K562 (cell line): Measurements from ENCODE around the gene GCSAM. TPM values are rescaled to one million over a fixed set of nuclear protein-coding genes. Genes with fewer than 3 reads are reported as not detected.

Experiments
- ATAC-seq: fragments of 200-7000 bp; cut with Tn5 transposase; 3 replicates; pipeline ENCODE4 v1.9.1; 2020; ENCODE audit warnings: moderate library complexity
- BruUV-seq: library from RNA; stranded (reverse); fragments of 400-500 nt; replicated peaks from 2 replicates; lab custom pipeline; 2021; lab: Mats Ljungman, UMichigan
- CTCF ChIA-PET: fragments of 300-600 bp; formaldehyde crosslinking; extraction: SDS; loops from one replicate; lab custom pipeline; 2021; ENCODE audit warnings: low intra/inter-chr PET ratio; lab: Yijun Ruan, JAX
- POLR2A ChIA-PET: fragments of 300-600, 350-650 bp; sonication (Branson Sonifier 250); formaldehyde crosslinking; extraction: SDS; loops from one replicate; lab custom pipeline; 2021; ENCODE audit warnings: antibody characterized with exemption, inconsistent platforms; lab: Yijun Ruan, JAX
- DNase-seq, 4 experiments: peaks; one replicate each; pipeline versions ENCODE4 v3.0.0 to v3.0.0-alpha.2; 2011 to 2018; ENCODE audit warnings: low spot score in 3 of 4, mixed read lengths in 3 of 4; ENCODE audit errors: extremely low read depth in 1 of 4
- FAIRE-seq: peaks from 2 replicates; lab custom pipeline; 2011; peaks lifted over from hg19 to GRCh38; lab: Jason Lieb, UNC
- H2AFZ ChIP-seq: 2 replicates; pipeline ENCODE4 v1.6.0; 2011; ENCODE audit warnings: low read depth, low read length, control low read depth, inconsistent platforms
- H3K27ac ChIP-seq: fragments of 200-600 bp; 3 replicates; pipeline ENCODE4 v1.8.0; 2011; ENCODE audit warnings: low read depth, mild to moderate bottlenecking, control low read depth, inconsistent platforms, low read length, moderate library complexity, mixed read lengths; ENCODE audit errors: extremely low read depth
- H3K27me3 ChIP-seq, 2 experiments: fragments of 300-600 bp in 1 of 2; 2 replicates in 1 of 2; 3 replicates in 1 of 2; pipeline versions ENCODE4 v1.6.0 to v1.8.0; 2011; ENCODE audit warnings: inconsistent platforms in 2 of 2, low read length in 2 of 2, mild to moderate bottlenecking in 1 of 2, mixed read lengths in 1 of 2, moderate library complexity in 1 of 2; ENCODE audit not compliant: control insufficient read depth in 2 of 2, insufficient read depth in 2 of 2
- H3K36me3 ChIP-seq: fragments of 300-600 bp; 3 replicates; pipeline ENCODE4 v1.8.0; 2011; ENCODE audit warnings: mild to moderate bottlenecking, low read length, inconsistent platforms; ENCODE audit not compliant: control insufficient read depth, insufficient read depth
- H3K4me1 ChIP-seq, 2 experiments: fragments of 200-600 bp in 1 of 2; replicated peaks in 1 of 2; 2 replicates in 1 of 2; 3 replicates in 1 of 2; pipeline versions ENCODE4 v1.5.1 to v1.8.0; 2011; ENCODE audit warnings: inconsistent platforms in 2 of 2, low read length in 2 of 2, mild to moderate bottlenecking in 1 of 2, mixed read lengths in 1 of 2, moderate library complexity in 1 of 2; ENCODE audit not compliant: control insufficient read depth in 2 of 2, insufficient read depth in 2 of 2
- H3K4me2 ChIP-seq: 2 replicates; pipeline ENCODE4 v1.6.1; 2011; ENCODE audit warnings: low read length, control low read depth, inconsistent platforms, mixed read lengths; ENCODE audit not compliant: insufficient read depth
- H3K4me3 ChIP-seq: fragments of 200-600 bp; sonication (generic), shearing (Covaris generic); 2 replicates; pipeline ENCODE4 v1.5.1; 2016; ENCODE audit warnings: control low read depth, inconsistent platforms
- H3K79me2 ChIP-seq: fragments of 200-600 bp; 3 replicates; pipeline ENCODE4 v1.8.0; 2011; ENCODE audit warnings: low read length, inconsistent platforms; ENCODE audit not compliant: control insufficient read depth, insufficient read depth
- H3K9ac ChIP-seq, 2 experiments: 2 replicates each; pipeline versions ENCODE4 v1.6.0 to v1.6.1; 2011; ENCODE audit warnings: low read depth in 2 of 2, low read length in 2 of 2, control low read depth in 1 of 2, inconsistent platforms in 1 of 2, mild to moderate bottlenecking in 1 of 2, mixed read lengths in 1 of 2; ENCODE audit not compliant: insufficient read depth in 1 of 2
- H3K9me1 ChIP-seq: one replicate; pipeline ENCODE4 v1.6.0; 2011; ENCODE audit warnings: inconsistent platforms, mild to moderate bottlenecking, low read length, moderate library complexity; ENCODE audit not compliant: control insufficient read depth, insufficient read depth
- H3K9me3 ChIP-seq: replicated peaks from 2 replicates; pipeline ENCODE4 v1.5.1; 2011; ENCODE audit warnings: low read depth, low read length, inconsistent platforms; ENCODE audit not compliant: control insufficient read depth, insufficient read depth
- H4K20me1 ChIP-seq: replicated peaks from 2 replicates; pipeline ENCODE4 v1.6.1; 2011; ENCODE audit warnings: low read length, inconsistent platforms, mixed read lengths; ENCODE audit not compliant: control insufficient read depth, insufficient read depth
- KDM4B ChIP-seq, 2 experiments: fragments of 450-650 bp in 1 of 2; sonication (generic) in 1 of 2; IDR thresholded peaks; 2 replicates each; pipeline ENCODE4 v1.6.1; 2016 to 2017; ENCODE audit warnings: borderline replicate concordance in 2 of 2, antibody characterized with exemption in 1 of 2, low read depth in 1 of 2, mild to moderate bottlenecking in 1 of 2
- PHB ChIP-seq: fragments of 250-450 bp; sonication (Bioruptor Pico); IDR thresholded peaks from 2 replicates; pipeline ENCODE4 v1.5.0; 2021
- PHF8 ChIP-seq: fragments of 200-600 bp; sonication (generic); IDR thresholded peaks from 2 replicates; pipeline ENCODE4 v1.6.1; 2012; ENCODE audit warnings: mixed run types, mild to moderate bottlenecking, inconsistent platforms, low read length, moderate library complexity, borderline replicate concordance
- POLR2B ChIP-seq: fragments of 450-650 bp; IDR thresholded peaks from 2 replicates; pipeline ENCODE4 v1.6.1; 2018; ENCODE audit warnings: low read depth; ENCODE audit not compliant: partially characterized antibody
- SNAPC5 ChIP-seq: fragments of 250-450 bp; sonication (Bioruptor Pico); IDR thresholded peaks from 2 replicates; pipeline ENCODE4 v1.8.0; 2021; ENCODE audit warnings: moderate library complexity, mild to moderate bottlenecking, inconsistent platforms
- ZFP91 ChIP-seq: sonication (generic); formaldehyde crosslinking; IDR thresholded peaks from 2 replicates; pipeline ENCODE4 v1.8.0; 2022; ENCODE audit warnings: mild to moderate bottlenecking, missing genetic modification reagents
- ZNF174 ChIP-seq: fragments of 250-450 bp; sonication (Bioruptor Pico); IDR thresholded peaks from 2 replicates; pipeline ENCODE4 v1.4.0; 2020; ENCODE audit warnings: mild to moderate bottlenecking
- WGBS: fragments of 100-300 bp; shearing (Covaris generic); methylation state at CpG from one replicate; pipeline ENCODE4 v1.1.6; 2016; ENCODE audit warnings: low coverage, mixed read lengths; ENCODE audit not compliant: insufficient coverage; ENCODE audit errors: missing lambda C conversion rate; 5-methylcytosine and 5-hydroxymethylcytosine counted together
- in situ Hi-C: fragments of 300-500 bp; cut with MboI; formaldehyde crosslinking; loops from 4 replicates; pipeline ENCODE4 v1.15.0; 2018; ENCODE audit warnings: inconsistent platforms, mixed read lengths
- intact Hi-C: fragments of 100-400 bp; cut with micrococcal nuclease; formaldehyde crosslinking; loops from 2 replicates; pipeline ENCODE4 v1.14.2; 2022
- polyA plus RNA-seq, 8 experiments: library from polyadenylated mRNA; depleted of rRNA in 4 of 8; stranded (reverse) in 5 of 8; unstranded in 3 of 8; fragments of >200 nt; fragmentation: Nextera tagmentation in 2 of 8; fragmentation: Illumina TruSeq in 1 of 8; extraction: Ambion mirVana in 2 of 8; extraction: Trizol in 1 of 8; gene quantifications; 2 replicates each; pipeline versions ENCODE4 v1.2.1 to v1.2.3, GENCODE V29; 2011 to 2014; ENCODE audit warnings: inconsistent platforms in 1 of 8, missing spikeins in 1 of 8
- total RNA-seq, 7 experiments: library from RNA; depleted of rRNA in 6 of 7; stranded (reverse); fragments of >200 nt in 6 of 7; fragmentation: Illumina TruSeq in 2 of 7; extraction: Trizol in 2 of 7; gene quantifications; 2 replicates each; pipeline versions ENCODE4 v1.2.1 to v1.2.3, GENCODE V29; 2011 to 2021; ENCODE audit warnings: low replicate concordance in 1 of 7
- TF ChIP-seq, protein P1 (sequence below): fragments of 450-650 bp; IDR thresholded peaks from 2 replicates; pipeline ENCODE4 v1.6.1; 2017; ENCODE audit warnings: antibody characterized with exemption, mild to moderate bottlenecking
- TF ChIP-seq, protein P2 (sequence below): fragments of 250-450 bp; sonication (Bioruptor Pico); IDR thresholded peaks from 2 replicates; pipeline ENCODE4 v1.8.0; 2021; ENCODE audit warnings: borderline replicate concordance, mild to moderate bottlenecking, moderate library complexity; ENCODE audit not compliant: poor library complexity, severe bottlenecking

GCSAM gene
- total and polyA plus RNA-seq, 9 of the 15 experiments (the other 6 are each of a cell fraction or from before 2014, with no cell fraction given): 0.10 TPM; not detected in 8

DNA sequence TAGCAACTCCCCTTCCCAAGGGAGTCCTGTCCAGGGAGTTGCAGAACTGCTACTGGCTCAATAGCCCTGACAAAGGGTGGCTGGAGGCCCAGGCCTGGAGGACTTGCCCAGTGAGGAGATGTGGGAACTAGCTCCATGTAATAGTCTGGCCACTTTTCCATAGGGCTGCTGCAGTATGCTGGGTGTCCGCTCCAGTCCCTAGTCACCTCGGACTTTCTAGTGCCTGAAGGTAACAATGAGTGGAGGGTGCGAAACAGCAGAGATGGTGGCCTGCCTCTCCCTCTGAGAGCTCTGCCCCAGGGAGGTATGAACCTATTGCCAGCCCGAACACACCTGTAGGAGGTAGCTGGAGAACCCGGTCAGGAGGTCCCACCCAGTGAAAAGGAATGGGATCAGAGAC is 42.0 kb upstream of the GCSAM start:
- CTCF ChIA-PET: no interaction called here
- no peak for FAIRE-seq

More for the DNA sequence above, 42.0 kb upstream of the GCSAM start:
- TF ChIP-seq ZNF174 (CRISPR knock-in tag) (no peak), POLR2B (no peak), PHF8 (no peak), PHB (CRISPR knock-in tag) (no peak), SNAPC5 (no peak), ZFP91 (CRISPR knock-in tag) (no peak), KDM4B (IDR thresholded peaks at IDR 0.05; ENCODE audit: borderline replicate concordance in 2 of 2, low read depth in 1 of 2) (no peak)
- TF ChIP-seq, protein P1, sequence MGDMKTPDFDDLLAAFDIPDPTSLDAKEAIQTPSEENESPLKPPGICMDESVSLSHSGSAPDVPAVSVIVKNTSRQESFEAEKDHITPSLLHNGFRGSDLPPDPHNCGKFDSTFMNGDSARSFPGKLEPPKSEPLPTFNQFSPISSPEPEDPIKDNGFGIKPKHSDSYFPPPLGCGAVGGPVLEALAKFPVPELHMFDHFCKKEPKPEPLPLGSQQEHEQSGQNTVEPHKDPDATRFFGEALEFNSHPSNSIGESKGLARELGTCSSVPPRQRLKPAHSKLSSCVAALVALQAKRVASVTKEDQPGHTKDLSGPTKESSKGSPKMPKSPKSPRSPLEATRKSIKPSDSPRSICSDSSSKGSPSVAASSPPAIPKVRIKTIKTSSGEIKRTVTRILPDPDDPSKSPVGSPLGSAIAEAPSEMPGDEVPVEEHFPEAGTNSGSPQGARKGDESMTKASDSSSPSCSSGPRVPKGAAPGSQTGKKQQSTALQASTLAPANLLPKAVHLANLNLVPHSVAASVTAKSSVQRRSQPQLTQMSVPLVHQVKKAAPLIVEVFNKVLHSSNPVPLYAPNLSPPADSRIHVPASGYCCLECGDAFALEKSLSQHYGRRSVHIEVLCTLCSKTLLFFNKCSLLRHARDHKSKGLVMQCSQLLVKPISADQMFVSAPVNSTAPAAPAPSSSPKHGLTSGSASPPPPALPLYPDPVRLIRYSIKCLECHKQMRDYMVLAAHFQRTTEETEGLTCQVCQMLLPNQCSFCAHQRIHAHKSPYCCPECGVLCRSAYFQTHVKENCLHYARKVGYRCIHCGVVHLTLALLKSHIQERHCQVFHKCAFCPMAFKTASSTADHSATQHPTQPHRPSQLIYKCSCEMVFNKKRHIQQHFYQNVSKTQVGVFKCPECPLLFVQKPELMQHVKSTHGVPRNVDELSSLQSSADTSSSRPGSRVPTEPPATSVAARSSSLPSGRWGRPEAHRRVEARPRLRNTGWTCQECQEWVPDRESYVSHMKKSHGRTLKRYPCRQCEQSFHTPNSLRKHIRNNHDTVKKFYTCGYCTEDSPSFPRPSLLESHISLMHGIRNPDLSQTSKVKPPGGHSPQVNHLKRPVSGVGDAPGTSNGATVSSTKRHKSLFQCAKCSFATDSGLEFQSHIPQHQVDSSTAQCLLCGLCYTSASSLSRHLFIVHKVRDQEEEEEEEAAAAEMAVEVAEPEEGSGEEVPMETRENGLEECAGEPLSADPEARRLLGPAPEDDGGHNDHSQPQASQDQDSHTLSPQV: no peak
- TF ChIP-seq, protein P2, sequence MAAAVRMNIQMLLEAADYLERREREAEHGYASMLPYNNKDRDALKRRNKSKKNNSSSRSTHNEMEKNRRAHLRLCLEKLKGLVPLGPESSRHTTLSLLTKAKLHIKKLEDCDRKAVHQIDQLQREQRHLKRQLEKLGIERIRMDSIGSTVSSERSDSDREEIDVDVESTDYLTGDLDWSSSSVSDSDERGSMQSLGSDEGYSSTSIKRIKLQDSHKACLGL (CRISPR knock-in tag): no peak
- intact Hi-C loops: no loop called here
- Histone ChIP-seq H3K79me2 (no peaks in the 10 kb centered on the region), H3K27ac (no peak overlapping the region), H3K4me3 (no peak overlapping the region), H2AFZ (no peak overlapping the region), H3K9me1 (no peaks in the 10 kb centered on the region), H3K4me1 (no peaks in the 10 kb centered on the region), H3K27me3 (no peaks in the 10 kb centered on the region), H3K9me3 (no peaks in the 10 kb centered on the region), H4K20me1 (no peaks in the 10 kb centered on the region), H3K9ac (no peak overlapping the region), H3K4me2 (no peak overlapping the region), H3K36me3 (no peaks in the 10 kb centered on the region)
- no peak for ATAC-seq
- WGBS: 0% methylated on average over 5 of the region's 5 CpGs
- BruUV-seq: no TSS peak
- in situ Hi-C loops: no loop called here
- POLR2A ChIA-PET: no interaction called here
- no peak for DNase-seq
